Left forelimb (tissue), 1 donor: ENCODE results near the gene KIF2C.
"Not testable (repeated sequence)": the region's sequence is repeated elsewhere in the genome, so short reads cannot be mapped to it uniquely, and the experiment has no call there.

ENCODE experiments used
- DNase-seq: peaks from one replicate; pipeline ENCODE4 v3.0.0-alpha.2; 2018; ENCODE audit warnings: low spot score

KIF2C gene

GRCh38 chr1:44719318-44719717, 20.3 kb upstream of the KIF2C start:
- no peak for DNase-seq

GRCh38 chr1:44720281-44720680, 19.4 kb upstream of the KIF2C start:
- DNase-seq: no peak

GRCh38 chr1:44721485-44722361, 17.9 kb upstream of the KIF2C start:
- no peak for DNase-seq

- DNase-seq: no peak
These were observed 16.6 kb upstream of the KIF2C start for GRCh38 chr1:44723064-44723463.

- no peak for DNase-seq
These were observed 15.9 kb upstream of the KIF2C start for GRCh38 chr1:44723496-44724295.

GRCh38 chr1:44724296-44724954, 15.2 kb upstream of the KIF2C start:
- no peak for DNase-seq

- DNase-seq: no peak
These were observed 14.5 kb upstream of the KIF2C start for GRCh38 chr1:44724955-44725698.

- DNase-seq: peak; percentile 90
These were observed 8.7 kb upstream of the KIF2C start, which contains the start of gene RNU5D-1 for GRCh38 chr1:44730741-44731512. RNU5D-1 (minus strand) TSS chr1:44731170.

GRCh38 chr1:44733365-44733764, 6.3 kb upstream of the KIF2C start:
- DNase-seq: no peak

GRCh38 chr1:44733784-44734183, 5.9 kb upstream of the KIF2C start:
- DNase-seq: no peak

- no peak for DNase-seq
These were observed 3.6 kb upstream of the KIF2C start for GRCh38 chr1:44735992-44736391.

GRCh38 chr1:44738953-44739306, 707 bp upstream of the KIF2C start:
- not testable (repeated sequence) for DNase-seq

GRCh38 chr1:44740179-44740617, 561 bp downstream of the KIF2C start:
- DNase-seq: no peak

GRCh38 chr1:44743211-44743610, 3.6 kb downstream of the KIF2C start:
- DNase-seq: no peak

GRCh38 chr1:44747878-44748277, 8.2 kb downstream of the KIF2C start:
- DNase-seq: no peak

- no peak for DNase-seq
These were observed 17.8 kb downstream of the KIF2C start for GRCh38 chr1:44757420-44757819.

GRCh38 chr1:44759077-44759476, 19.4 kb downstream of the KIF2C start:
- no peak for DNase-seq

GRCh38 chr1:44760876-44761275, 21.2 kb downstream of the KIF2C start:
- DNase-seq: no peak

GRCh38 chr1:44766421-44766820, 26.8 kb downstream of the KIF2C start:
- DNase-seq: not testable (repeated sequence)

- peak; percentile 92 for DNase-seq
These were observed 35.7 kb downstream of the KIF2C start, which contains the start of gene RPS8 for GRCh38 chr1:44775078-44775929. RPS8 (plus strand) TSS chr1:44775540; CDS start chr1:44775597, 57 bp downstream.
